Neural crest cell (in vitro differentiated cells): Measurements from ENCODE around the gene CEP162. TPM values are rescaled to one million over a fixed set of nuclear protein-coding genes. Genes with fewer than 3 reads are reported as not detected.
"Not testable (repeated sequence)": the region's sequence is repeated elsewhere in the genome, so short reads cannot be mapped to it uniquely, and the experiment has no call there.

Source experiments
- DNase-seq: peaks from one replicate; pipeline ENCODE4 v3.0.0; 2021; ENCODE audit warnings: low read depth, mixed read lengths, low spot score
- H3K27ac Mint-ChIP-seq: one replicate; pipeline ENCODE4 v1.8.0; 2021; ENCODE audit warnings: mild to moderate bottlenecking, mixed read lengths; ENCODE audit not compliant: unreplicated experiment
- H3K27me3 Mint-ChIP-seq: 2 replicates; pipeline ENCODE4 v1.8.0; 2021; ENCODE audit warnings: low read depth, mild to moderate bottlenecking, mixed read lengths
- H3K36me3 Mint-ChIP-seq: 2 replicates; pipeline ENCODE4 v1.8.0; 2021; ENCODE audit warnings: low read depth, mild to moderate bottlenecking, mixed read lengths
- H3K4me1 Mint-ChIP-seq: 2 replicates; pipeline ENCODE4 v1.8.0; 2021; ENCODE audit warnings: mixed read lengths
- H3K4me3 Mint-ChIP-seq: one replicate; pipeline ENCODE4 v1.8.0; 2021; ENCODE audit warnings: mild to moderate bottlenecking, mixed read lengths
- H3K9me3 Mint-ChIP-seq: 2 replicates; pipeline ENCODE4 v1.8.0; 2021; ENCODE audit warnings: mixed read lengths
- CTCF ChIP-seq: fragments of 200-600 bp; sonication (generic); conservative IDR thresholded peaks from 2 replicates; pipeline ENCODE4 v1.5.0; 2021; ENCODE audit warnings: antibody characterized with exemption, mild to moderate bottlenecking
- total RNA-seq: library from RNA; stranded (reverse); gene quantifications from 2 replicates; pipeline ENCODE4 v1.2.1, GENCODE V29; 2021

CEP162 gene
- total RNA-seq, 1 donor from 2014 or later, result 19.4 TPM

DNA sequence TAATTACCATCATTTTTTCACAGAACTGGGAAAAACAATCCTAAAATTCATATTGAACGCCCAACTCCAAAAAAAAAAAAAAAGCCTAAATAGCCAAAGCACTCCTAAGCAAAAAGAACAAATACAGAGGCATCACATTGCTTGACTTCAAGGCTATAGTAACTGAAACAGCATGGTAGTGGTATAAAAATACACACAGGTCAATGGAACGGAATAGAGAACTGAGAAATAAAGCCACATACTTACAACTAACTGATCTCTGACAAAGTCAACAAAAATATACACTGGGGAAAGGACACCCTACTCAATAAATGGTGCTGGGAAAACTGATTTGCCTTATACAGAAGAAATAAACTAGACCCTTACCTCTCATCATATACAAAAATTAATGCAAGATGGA lies 104.3 kb downstream of the CEP162 start:
- Mint-ChIP-seq H3K36me3 (peaks cover 39% of the 10 kb centered on the region), H3K27ac (no peak overlapping the region), H3K27me3 (no peaks in the 10 kb centered on the region), H3K4me3 (no peak overlapping the region), H3K9me3 (peaks cover 7% of the 10 kb centered on the region), H3K4me1 (no peaks in the 10 kb centered on the region)
- DNase-seq, result no peak
- no peak for TF ChIP-seq CTCF

DNA sequence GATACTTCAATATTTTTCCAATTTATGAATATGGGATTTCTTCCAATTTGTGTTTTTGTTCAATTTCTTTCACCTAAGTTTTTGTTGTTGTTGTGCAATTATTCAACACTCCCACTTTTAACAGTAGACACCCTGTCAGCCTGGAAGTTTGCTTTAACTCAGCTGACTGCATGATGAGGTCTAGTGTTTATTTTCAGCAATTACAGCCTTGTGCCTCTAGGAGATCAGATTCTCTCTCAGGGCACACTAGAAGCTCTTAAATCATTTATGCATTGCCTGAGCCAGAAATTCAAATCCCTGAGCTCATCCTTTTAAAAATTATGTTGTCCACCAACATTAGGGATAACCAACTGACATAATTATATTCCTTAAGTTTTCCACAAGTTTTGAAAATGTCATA lies 108.2 kb downstream of the CEP162 start:
- Mint-ChIP-seq H3K27me3 (no peaks in the 10 kb centered on the region), H3K4me1 (no peaks in the 10 kb centered on the region), H3K36me3 (peaks cover 27% of the 10 kb centered on the region), H3K9me3 (peaks cover 8% of the 10 kb centered on the region), H3K27ac (no peak overlapping the region), H3K4me3 (no peak overlapping the region)
- TF ChIP-seq CTCF, result no peak
- DNase-seq, result no peak

GRCh38 chr6:84118191-84118590 lies 109.3 kb downstream of the CEP162 start:
- H3K4me3 Mint-ChIP-seq, result no peak overlapping the region

GRCh38 chr6:84114933-84115594 lies 112.4 kb downstream of the CEP162 start:
- not testable (repeated sequence) for H3K4me3 Mint-ChIP-seq, H3K9me3 Mint-ChIP-seq, H3K36me3 Mint-ChIP-seq, H3K4me1 Mint-ChIP-seq, DNase-seq, H3K27me3 Mint-ChIP-seq, H3K27ac Mint-ChIP-seq

More at GRCh38 chr6:84118191-84118590, 109.3 kb downstream of the CEP162 start:
- H3K36me3 Mint-ChIP-seq, result peaks cover 16% of the 10 kb centered on the region
- H3K4me1 Mint-ChIP-seq, result no peaks in the 10 kb centered on the region
- no peak for DNase-seq
- H3K27me3 Mint-ChIP-seq, result no peaks in the 10 kb centered on the region
- no peak for TF ChIP-seq CTCF
- H3K27ac Mint-ChIP-seq, result no peak overlapping the region
- peaks cover 6% of the 10 kb centered on the region for H3K9me3 Mint-ChIP-seq

- not testable (repeated sequence) for DNase-seq, H3K36me3 Mint-ChIP-seq, H3K9me3 Mint-ChIP-seq, H3K4me3 Mint-ChIP-seq, H3K27me3 Mint-ChIP-seq, H3K4me1 Mint-ChIP-seq, H3K27ac Mint-ChIP-seq
Observed at GRCh38 chr6:84111351-84111750, 116.1 kb downstream of the CEP162 start.

GRCh38 chr6:84107495-84107894 lies 119.9 kb downstream of the CEP162 start:
- no peak overlapping the region for H3K4me3 Mint-ChIP-seq
- H3K36me3 Mint-ChIP-seq, result no peaks in the 10 kb centered on the region
- no peak overlapping the region for H3K27ac Mint-ChIP-seq
- H3K9me3 Mint-ChIP-seq, result peaks cover 9% of the 10 kb centered on the region
- no peak for TF ChIP-seq CTCF
- peaks cover 6% of the 10 kb centered on the region for H3K27me3 Mint-ChIP-seq
- DNase-seq, result no peak
- no peaks in the 10 kb centered on the region for H3K4me1 Mint-ChIP-seq

DNA sequence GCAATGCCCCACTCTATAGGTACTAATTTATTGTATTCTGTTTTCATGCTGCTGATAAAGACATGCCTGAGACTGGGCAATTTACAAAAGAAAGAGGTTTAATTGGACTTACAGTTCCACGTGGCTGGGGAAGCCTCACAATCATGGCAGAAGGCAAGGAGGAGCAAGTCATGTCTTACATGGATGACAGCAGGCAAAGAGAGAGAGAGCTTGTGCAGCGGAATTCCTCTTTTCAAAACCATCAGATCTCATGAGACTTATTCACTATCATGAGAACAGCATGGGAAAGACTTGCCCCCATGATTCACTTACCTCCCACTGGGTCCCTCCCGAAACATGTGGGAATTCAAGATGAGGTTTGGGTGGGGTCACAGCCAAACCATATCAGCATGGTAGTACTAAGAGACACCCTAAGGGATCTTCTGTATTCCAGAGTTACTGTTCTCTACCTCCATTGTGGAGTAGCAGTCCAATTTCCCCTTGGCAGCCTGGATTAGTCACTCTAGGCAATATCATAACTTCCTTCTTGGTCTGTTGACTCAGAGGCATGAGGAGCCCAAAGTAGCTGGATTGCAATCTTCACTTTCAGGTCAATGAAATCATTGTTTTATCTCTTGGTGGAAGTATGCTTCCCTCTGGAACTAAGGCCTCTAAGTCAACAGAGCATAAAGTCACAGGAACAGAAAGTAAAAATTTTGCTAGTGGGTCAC lies 122.1 kb downstream of the CEP162 start:
- H3K9me3 Mint-ChIP-seq, result not testable (repeated sequence)

More for the DNA sequence above, 122.1 kb downstream of the CEP162 start:
- not testable (repeated sequence) for H3K36me3 Mint-ChIP-seq, DNase-seq, H3K27me3 Mint-ChIP-seq, H3K4me1 Mint-ChIP-seq, H3K27ac Mint-ChIP-seq, H3K4me3 Mint-ChIP-seq
